Measurements from ENCODE around the gene FAU.

DNA sequence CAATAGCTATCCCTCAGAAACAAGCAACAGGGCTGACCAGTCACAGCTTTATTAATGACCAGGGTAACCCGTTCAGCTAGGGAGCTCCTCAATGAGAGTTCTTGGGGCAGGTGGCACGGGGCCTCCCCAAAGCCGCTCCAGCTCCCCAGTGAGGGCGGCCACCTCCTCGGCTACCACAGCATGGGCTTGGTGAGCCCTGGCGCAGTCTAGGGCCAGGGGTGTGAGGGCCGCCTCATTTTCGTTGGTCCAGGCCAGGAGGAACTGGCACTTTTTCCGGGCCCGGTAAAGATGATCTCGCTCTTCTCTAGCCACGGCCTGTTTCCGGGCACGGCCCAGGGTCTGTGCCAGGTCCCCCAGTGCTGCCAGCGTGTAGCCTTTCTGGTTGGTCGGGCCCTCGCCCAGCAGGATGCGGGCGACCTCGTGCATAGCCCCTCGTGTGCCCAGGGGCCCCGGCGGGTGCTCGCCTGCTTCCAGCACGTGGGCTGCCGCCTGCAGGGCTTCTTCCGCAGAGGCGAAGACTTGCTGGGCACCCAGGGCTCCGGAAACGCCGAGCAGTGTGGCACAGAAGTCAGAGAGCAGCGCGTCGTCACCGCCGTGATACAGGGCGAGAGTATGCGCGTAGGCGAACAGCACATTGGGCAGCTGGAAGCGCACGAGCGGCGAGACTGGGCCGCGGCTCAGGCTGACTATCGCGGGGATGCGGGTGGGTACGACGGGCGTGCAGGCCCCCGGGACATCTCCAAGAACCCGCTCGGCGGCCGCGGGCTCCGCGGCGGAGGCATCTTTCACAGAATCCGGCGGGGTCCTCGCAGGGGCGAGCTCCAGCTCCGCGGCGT lies 5.3 kb downstream of the FAU start:
- no peak; the same call in 1 of the 2 replicates for TF ChIP-seq SMAD1 (CRISPR knock-in tag; IDR thresholded peaks at IDR 0.05; ENCODE audit: borderline replicate concordance, low read depth)
- TF ChIP-seq TAF1 (CRISPR knock-in tag; IDR thresholded peaks at IDR 0.05), result no peak
- TF ChIP-seq, protein P1, sequence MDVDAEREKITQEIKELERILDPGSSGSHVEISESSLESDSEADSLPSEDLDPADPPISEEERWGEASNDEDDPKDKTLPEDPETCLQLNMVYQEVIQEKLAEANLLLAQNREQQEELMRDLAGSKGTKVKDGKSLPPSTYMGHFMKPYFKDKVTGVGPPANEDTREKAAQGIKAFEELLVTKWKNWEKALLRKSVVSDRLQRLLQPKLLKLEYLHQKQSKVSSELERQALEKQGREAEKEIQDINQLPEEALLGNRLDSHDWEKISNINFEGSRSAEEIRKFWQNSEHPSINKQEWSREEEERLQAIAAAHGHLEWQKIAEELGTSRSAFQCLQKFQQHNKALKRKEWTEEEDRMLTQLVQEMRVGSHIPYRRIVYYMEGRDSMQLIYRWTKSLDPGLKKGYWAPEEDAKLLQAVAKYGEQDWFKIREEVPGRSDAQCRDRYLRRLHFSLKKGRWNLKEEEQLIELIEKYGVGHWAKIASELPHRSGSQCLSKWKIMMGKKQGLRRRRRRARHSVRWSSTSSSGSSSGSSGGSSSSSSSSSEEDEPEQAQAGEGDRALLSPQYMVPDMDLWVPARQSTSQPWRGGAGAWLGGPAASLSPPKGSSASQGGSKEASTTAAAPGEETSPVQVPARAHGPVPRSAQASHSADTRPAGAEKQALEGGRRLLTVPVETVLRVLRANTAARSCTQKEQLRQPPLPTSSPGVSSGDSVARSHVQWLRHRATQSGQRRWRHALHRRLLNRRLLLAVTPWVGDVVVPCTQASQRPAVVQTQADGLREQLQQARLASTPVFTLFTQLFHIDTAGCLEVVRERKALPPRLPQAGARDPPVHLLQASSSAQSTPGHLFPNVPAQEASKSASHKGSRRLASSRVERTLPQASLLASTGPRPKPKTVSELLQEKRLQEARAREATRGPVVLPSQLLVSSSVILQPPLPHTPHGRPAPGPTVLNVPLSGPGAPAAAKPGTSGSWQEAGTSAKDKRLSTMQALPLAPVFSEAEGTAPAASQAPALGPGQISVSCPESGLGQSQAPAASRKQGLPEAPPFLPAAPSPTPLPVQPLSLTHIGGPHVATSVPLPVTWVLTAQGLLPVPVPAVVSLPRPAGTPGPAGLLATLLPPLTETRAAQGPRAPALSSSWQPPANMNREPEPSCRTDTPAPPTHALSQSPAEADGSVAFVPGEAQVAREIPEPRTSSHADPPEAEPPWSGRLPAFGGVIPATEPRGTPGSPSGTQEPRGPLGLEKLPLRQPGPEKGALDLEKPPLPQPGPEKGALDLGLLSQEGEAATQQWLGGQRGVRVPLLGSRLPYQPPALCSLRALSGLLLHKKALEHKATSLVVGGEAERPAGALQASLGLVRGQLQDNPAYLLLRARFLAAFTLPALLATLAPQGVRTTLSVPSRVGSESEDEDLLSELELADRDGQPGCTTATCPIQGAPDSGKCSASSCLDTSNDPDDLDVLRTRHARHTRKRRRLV (CRISPR knock-in tag; IDR thresholded peaks at IDR 0.05), result no peak
- TF ChIP-seq, protein P2, sequence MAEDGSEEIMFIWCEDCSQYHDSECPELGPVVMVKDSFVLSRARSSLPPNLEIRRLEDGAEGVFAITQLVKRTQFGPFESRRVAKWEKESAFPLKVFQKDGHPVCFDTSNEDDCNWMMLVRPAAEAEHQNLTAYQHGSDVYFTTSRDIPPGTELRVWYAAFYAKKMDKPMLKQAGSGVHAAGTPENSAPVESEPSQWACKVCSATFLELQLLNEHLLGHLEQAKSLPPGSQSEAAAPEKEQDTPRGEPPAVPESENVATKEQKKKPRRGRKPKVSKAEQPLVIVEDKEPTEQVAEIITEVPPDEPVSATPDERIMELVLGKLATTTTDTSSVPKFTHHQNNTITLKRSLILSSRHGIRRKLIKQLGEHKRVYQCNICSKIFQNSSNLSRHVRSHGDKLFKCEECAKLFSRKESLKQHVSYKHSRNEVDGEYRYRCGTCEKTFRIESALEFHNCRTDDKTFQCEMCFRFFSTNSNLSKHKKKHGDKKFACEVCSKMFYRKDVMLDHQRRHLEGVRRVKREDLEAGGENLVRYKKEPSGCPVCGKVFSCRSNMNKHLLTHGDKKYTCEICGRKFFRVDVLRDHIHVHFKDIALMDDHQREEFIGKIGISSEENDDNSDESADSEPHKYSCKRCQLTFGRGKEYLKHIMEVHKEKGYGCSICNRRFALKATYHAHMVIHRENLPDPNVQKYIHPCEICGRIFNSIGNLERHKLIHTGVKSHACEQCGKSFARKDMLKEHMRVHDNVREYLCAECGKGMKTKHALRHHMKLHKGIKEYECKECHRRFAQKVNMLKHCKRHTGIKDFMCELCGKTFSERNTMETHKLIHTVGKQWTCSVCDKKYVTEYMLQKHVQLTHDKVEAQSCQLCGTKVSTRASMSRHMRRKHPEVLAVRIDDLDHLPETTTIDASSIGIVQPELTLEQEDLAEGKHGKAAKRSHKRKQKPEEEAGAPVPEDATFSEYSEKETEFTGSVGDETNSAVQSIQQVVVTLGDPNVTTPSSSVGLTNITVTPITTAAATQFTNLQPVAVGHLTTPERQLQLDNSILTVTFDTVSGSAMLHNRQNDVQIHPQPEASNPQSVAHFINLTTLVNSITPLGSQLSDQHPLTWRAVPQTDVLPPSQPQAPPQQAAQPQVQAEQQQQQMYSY (CRISPR knock-in tag; IDR thresholded peaks at IDR 0.05), result no peak
- TF ChIP-seq SUZ12 (IDR thresholded peaks at IDR 0.05; ENCODE audit: low read depth, low read length), result no peak

Data from HepG2 (cell line).